OCI-LY3 (cell line): ENCODE data around the gene PARP3.
A peak's percentile ranks its signal among the peaks of the same experiment; 100 is the strongest.

ENCODE experiments used
- H2AFZ ChIP-seq: fragments of 200-600, 300-600 bp; shearing (Covaris generic); 2 replicates; pipeline ENCODE4 v1.6.0; 2014; ENCODE audit warnings: antibody characterized with exemption, low read depth, low read length
- H3K27ac ChIP-seq: fragments of 200-600, 300-600 bp; sonication (generic); 2 replicates; pipeline ENCODE4 v1.5.1; 2014; ENCODE audit warnings: mild to moderate bottlenecking, low read length, moderate library complexity, mixed read lengths
- H3K27me3 ChIP-seq: fragments of 200-600, 300-600 bp; sonication (generic); 2 replicates; pipeline ENCODE4 v1.6.1; 2014; ENCODE audit warnings: low read depth, low read length, mixed read lengths
- H3K36me3 ChIP-seq: fragments of 200-600, 300-600 bp; sonication (generic); replicated peaks from 2 replicates; pipeline ENCODE3; 2014; ENCODE audit warnings: low read depth, low read length, mixed read lengths
- H3K4me1 ChIP-seq: fragments of 300-600, 200-600 bp; sonication (generic); 2 replicates; pipeline ENCODE4 v1.6.1; 2014; ENCODE audit warnings: low read length, mixed read lengths
- H3K4me2 ChIP-seq: fragments of 200-600, 300-600 bp; sonication (generic); 2 replicates; pipeline ENCODE4 v1.6.1; 2014; ENCODE audit warnings: low read length, mixed read lengths
- H3K4me3 ChIP-seq: fragments of 300-600, 200-600 bp; sonication (generic); 2 replicates; pipeline ENCODE4 v1.5.1; 2014; ENCODE audit warnings: antibody characterized with exemption, mild to moderate bottlenecking, low read length, moderate library complexity
- H3K79me2 ChIP-seq: fragments of 300-600, 200-600 bp; shearing (Covaris generic); 2 replicates; pipeline ENCODE4 v1.6.1; 2014; ENCODE audit warnings: mild to moderate bottlenecking, low read length, mixed read lengths
- H3K9ac ChIP-seq: fragments of 300-600, 200-600 bp; shearing (Covaris generic); 2 replicates; pipeline ENCODE4 v1.6.0; 2014; ENCODE audit warnings: mild to moderate bottlenecking, low read length, moderate library complexity
- H3K9me3 ChIP-seq: fragments of 200-600, 300-600 bp; shearing (Covaris generic); 2 replicates; pipeline ENCODE4 v1.6.1; 2014; ENCODE audit warnings: low read length, mixed read lengths; ENCODE audit not compliant: insufficient read depth
- H4K20me1 ChIP-seq: fragments of 200-600, 300-600 bp; sonication (generic); 2 replicates; pipeline ENCODE4 v1.6.1; 2016; ENCODE audit warnings: low read length, mixed read lengths; ENCODE audit not compliant: insufficient read depth
- EZH2phosphoT487 ChIP-seq: fragments of 200-600 bp; shearing (Covaris generic); IDR thresholded peaks from 2 replicates; pipeline ENCODE4 v1.6.1; 2018; ENCODE audit warnings: antibody characterized with exemption, mixed run types, low read depth
- TF ChIP-seq, protein P1 (sequence below): fragments of 200-600, 300-600 bp; sonication (generic); IDR thresholded peaks from 2 replicates; pipeline ENCODE4 v1.5.1; 2014; ENCODE audit warnings: antibody characterized with exemption, low read length, low read depth

PARP3 gene

DNA sequence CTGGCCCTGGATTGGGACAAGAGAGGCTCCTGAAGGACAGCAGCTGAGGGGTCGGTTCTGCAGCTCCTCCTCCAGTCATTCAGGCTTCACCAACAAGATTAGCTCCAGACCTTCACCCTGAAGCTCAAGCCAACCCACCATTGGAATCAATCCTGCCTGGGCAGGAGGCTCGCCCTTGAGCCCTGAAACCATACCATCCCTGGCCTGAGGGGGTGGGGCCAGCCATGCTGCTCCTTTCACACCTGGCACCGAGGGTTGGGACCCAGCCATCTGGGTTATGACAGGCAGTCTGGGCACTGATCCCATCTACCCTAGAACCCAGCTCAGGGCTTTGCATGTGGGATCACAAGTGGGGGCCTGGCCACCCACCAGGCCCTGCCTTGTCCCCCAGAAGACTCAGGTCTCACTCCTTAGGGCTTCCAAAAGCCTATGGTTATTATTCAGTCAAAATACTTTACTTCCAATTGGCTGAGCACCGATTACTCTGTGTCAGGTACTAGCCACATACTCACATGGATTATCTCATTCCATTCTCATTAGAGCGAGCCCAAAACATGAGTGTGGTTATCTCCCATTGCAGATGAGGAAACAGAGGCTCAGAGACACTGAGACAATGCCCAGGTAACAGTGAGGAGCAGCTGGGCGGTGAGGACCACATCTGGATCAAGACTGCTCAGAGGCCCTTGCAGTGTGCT lies 28.6 kb downstream of the PARP3 start:
- no peak overlapping the region for H2AFZ ChIP-seq
- no peaks in the 10 kb centered on the region for H3K9me3 ChIP-seq
- H3K9ac ChIP-seq, result no peak overlapping the region
- H3K79me2 ChIP-seq, result peaks cover 8% of the 10 kb centered on the region
- TF ChIP-seq, protein P1, sequence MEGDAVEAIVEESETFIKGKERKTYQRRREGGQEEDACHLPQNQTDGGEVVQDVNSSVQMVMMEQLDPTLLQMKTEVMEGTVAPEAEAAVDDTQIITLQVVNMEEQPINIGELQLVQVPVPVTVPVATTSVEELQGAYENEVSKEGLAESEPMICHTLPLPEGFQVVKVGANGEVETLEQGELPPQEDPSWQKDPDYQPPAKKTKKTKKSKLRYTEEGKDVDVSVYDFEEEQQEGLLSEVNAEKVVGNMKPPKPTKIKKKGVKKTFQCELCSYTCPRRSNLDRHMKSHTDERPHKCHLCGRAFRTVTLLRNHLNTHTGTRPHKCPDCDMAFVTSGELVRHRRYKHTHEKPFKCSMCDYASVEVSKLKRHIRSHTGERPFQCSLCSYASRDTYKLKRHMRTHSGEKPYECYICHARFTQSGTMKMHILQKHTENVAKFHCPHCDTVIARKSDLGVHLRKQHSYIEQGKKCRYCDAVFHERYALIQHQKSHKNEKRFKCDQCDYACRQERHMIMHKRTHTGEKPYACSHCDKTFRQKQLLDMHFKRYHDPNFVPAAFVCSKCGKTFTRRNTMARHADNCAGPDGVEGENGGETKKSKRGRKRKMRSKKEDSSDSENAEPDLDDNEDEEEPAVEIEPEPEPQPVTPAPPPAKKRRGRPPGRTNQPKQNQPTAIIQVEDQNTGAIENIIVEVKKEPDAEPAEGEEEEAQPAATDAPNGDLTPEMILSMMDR, result no peak
- TF ChIP-seq EZH2phosphoT487, result no peak
- H3K4me3 ChIP-seq, result no peak overlapping the region
- no peaks in the 10 kb centered on the region for H3K27me3 ChIP-seq
- no peak overlapping the region for H3K4me2 ChIP-seq
- no peaks in the 10 kb centered on the region for H4K20me1 ChIP-seq
- H3K27ac ChIP-seq, result no peak overlapping the region
- H3K36me3 ChIP-seq, result peaks cover 5% of the 10 kb centered on the region
- peaks cover 24% of the 10 kb centered on the region for H3K4me1 ChIP-seq

DNA sequence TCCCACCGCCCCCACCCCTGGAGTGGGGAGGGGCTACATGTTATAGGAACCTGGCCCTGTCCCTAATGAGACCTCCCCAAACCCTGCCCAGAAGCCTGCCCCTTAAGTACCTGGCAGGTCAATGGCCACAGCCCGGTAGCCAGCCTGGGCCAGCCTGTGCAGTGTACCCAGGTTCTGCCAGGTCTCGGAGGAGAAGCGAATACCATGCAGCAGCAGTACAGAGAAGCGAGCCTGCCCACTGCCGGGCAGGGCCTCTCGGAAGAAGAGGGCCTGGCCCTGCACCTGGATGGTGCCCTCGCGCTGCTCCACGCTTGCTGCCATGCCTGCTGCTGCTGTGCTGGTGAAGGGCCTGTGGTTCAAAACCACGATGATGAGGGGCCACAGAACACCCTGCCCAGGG lies 29.2 kb downstream of the PARP3 start:
- Histone ChIP-seq H3K4me2 (no peak overlapping the region), H3K79me2 (peaks cover 8% of the 10 kb centered on the region), H4K20me1 (no peaks in the 10 kb centered on the region), H3K9ac (no peak overlapping the region), H3K9me3 (no peaks in the 10 kb centered on the region), H2AFZ (no peak overlapping the region), H3K27me3 (no peaks in the 10 kb centered on the region), H3K4me3 (no peak overlapping the region), H3K4me1 (peaks cover 24% of the 10 kb centered on the region), H3K36me3 (peaks cover 5% of the 10 kb centered on the region), H3K27ac (no peak overlapping the region)
- TF ChIP-seq, protein P1, result no peak
- TF ChIP-seq EZH2phosphoT487, result no peak

DNA sequence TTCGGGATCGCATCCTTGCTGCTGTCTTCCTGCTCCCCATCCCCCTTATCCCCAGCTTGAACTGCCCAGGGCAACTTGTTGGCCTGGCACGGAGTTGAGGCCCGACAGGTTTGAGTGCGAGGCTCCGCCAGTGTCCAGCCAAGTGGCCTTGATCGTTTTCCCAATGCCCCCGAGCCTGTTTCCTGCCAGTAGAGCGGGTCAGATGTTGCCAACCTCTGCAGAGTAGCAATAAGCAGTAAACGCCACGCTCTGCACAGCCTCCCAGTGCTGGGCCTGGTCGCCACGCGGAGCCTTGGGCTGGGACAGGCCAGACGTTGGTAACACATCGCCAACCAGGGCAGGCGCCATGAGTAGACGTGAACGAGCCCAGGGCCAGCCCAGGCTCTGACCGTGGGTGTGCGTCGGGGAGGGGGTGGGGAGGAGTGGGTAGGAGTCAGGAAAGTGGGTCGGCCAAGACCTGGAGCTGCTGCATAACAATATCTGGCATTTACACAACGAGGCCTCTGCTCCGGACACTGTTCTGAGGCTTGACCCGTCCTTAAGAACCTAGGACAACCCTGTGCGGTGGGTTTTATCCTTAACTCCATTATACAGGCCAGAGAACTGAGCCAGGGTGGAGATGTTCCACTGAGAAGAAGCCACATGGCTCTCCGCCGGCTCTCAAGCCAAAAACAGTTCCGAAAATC lies 32.3 kb downstream of the PARP3 start:
- Histone ChIP-seq H3K9ac (peak overlapping the region; percentile 96), H3K9me3 (no peaks in the 10 kb centered on the region), H3K36me3 (peaks cover 5% of the 10 kb centered on the region), H3K79me2 (peaks cover 8% of the 10 kb centered on the region), H3K27me3 (no peaks in the 10 kb centered on the region), H3K4me3 (peak overlapping the region; percentile 98), H3K4me2 (peak overlapping the region; percentile 100), H3K27ac (peak overlapping the region; percentile 41), H2AFZ (peak overlapping the region; percentile 99), H4K20me1 (no peaks in the 10 kb centered on the region), H3K4me1 (peaks cover 14% of the 10 kb centered on the region)
- TF ChIP-seq, protein P1, result no peak
- no peak for TF ChIP-seq EZH2phosphoT487

DNA sequence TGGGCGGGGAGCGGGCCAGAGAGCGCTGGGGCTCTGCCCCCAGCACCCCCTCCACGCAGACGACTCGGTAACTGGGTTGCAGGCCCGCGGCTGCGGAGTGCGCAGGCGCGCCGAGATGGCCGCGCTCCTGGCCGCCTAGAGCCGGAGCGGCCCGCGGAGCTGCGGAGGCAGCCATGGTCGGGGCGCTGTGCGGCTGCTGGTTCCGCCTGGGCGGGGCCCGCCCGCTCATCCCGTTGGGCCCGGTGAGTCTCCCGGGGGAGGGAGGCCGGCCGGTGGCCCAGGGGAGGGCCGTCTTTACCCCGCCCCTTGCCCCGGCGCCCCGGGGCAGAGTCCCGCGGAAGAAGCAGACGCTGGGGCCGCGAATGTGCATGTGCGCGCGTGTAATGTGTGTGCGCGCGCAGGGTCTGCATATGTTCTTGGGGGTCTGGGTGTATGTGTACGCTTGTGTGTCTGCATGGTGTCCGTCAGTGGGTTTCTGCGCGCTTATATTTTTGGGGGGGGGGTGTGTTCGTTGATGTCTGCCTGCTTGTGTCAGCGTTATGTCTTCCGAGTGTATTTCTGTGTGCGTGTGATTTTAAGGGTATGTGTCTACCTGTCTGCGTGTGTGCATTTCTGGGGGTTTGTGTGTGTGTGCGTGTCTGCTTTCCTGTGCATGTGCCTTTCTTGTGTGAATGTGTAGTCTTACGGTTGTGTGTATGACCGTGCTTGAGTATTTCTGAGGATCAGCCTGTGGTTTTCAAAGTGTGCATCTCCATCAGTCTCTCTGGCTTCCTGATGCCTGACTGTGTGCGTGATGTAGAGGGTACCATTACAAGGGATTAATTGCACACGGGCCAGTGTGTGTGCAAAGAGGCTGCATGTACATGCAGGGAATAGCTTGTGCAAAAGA lies 33.0 kb downstream of the PARP3 start, which contains the start of gene ABHD14A:
ABHD14A (plus strand) TSS at position 102 of the 889 bp plus-strand sequence; CDS start at position 174, 72 bp downstream.
- peak within 1 kb of the TSS; percentile 96 for H3K9ac ChIP-seq
- H3K4me2 ChIP-seq, result peak within 1 kb of the TSS; percentile 100
- H3K27me3 ChIP-seq, result no peaks in the 10 kb centered on the region
- no peaks in the 10 kb centered on the region for H4K20me1 ChIP-seq
- H3K9me3 ChIP-seq, result no peaks in the 10 kb centered on the region
- peaks cover 7% of the 10 kb centered on the region for H3K36me3 ChIP-seq
- H3K79me2 ChIP-seq, result peaks cover 8% of the 10 kb centered on the region
- TF ChIP-seq, protein P1, result no peak
- no peak for TF ChIP-seq EZH2phosphoT487
- peak within 1 kb of the TSS; percentile 41 for H3K27ac ChIP-seq
- H2AFZ ChIP-seq, result peak within 1 kb of the TSS; percentile 99
- peak within 1 kb of the TSS; percentile 98 for H3K4me3 ChIP-seq
- peaks cover 14% of the 10 kb centered on the region for H3K4me1 ChIP-seq
